ENCODE measurements around the gene TBL2.
"Not testable (repeated sequence)": the region's sequence is repeated elsewhere in the genome, so short reads cannot be mapped to it uniquely, and the experiment has no call there.

GRCh38 chr7:73566431-73566830 is 11.9 kb downstream of the TBL2 start:
- not testable (repeated sequence) for TF ChIP-seq POLR2AphosphoS5 (IDR thresholded peaks at IDR 0.05); CTCF (IDR thresholded peaks at IDR 0.05 in 8 of 11, conservative IDR thresholded peaks at IDR 0.05 in 3 of 11)

Measured in spleen (tissue), 7 donors.